22Rv1 (cell line): ENCODE data around the gene ILK.

Source experiments
- H3K27ac ChIP-seq: fragments of 450-650 bp; 2 replicates; pipeline ENCODE4 v1.5.1; 2017
- CTCF ChIP-seq: fragments of 450-650 bp; IDR thresholded peaks from 2 replicates; pipeline ENCODE4 v1.5.1; 2017; ENCODE audit warnings: mild to moderate bottlenecking
- ZFX ChIP-seq: fragments of 450-650 bp; IDR thresholded peaks from 2 replicates; pipeline ENCODE4 v1.6.1; 2017; ENCODE audit warnings: antibody characterized with exemption, borderline replicate concordance

The ILK gene

GRCh38 chr11:6603287-6604080 is at the start of gene ILK, which contains the start of gene RRP8:
TSS of gene ILK (plus strand) at chr11:6603774. CDS start at chr11:6604272, 498 bp downstream.
TSS of gene RRP8 (minus strand) at chr11:6603616. CDS start at chr11:6603502, 114 bp downstream.
- no peak for TF ChIP-seq CTCF
- TF ChIP-seq ZFX = no peak

GRCh38 chr11:6554828-6555706 is 48.5 kb upstream of the ILK start:
- H3K27ac ChIP-seq = no peak overlapping the region
- TF ChIP-seq CTCF (no peak), ZFX (no peak)

More at GRCh38 chr11:6603287-6604080, at the start of gene ILK, which contains the start of gene RRP8:
- H3K27ac ChIP-seq = peak within 1 kb of the TSS; percentile 62

GRCh38 chr11:6556139-6556949 is 47.2 kb upstream of the ILK start:
- H3K27ac ChIP-seq = no peak overlapping the region
- TF ChIP-seq CTCF (no peak), ZFX (no peak)

- H3K27ac ChIP-seq = no peak overlapping the region
- TF ChIP-seq ZFX (no peak), CTCF (no peak)
These were observed 46.5 kb upstream of the ILK start for GRCh38 chr11:6557063-6557462.

- H3K27ac ChIP-seq = no peak overlapping the region
- TF ChIP-seq CTCF (no peak), ZFX (no peak)
These were observed 45.6 kb upstream of the ILK start for GRCh38 chr11:6557761-6558674.

- H3K27ac ChIP-seq = no peak overlapping the region
- no peak for TF ChIP-seq CTCF
- no peak for TF ChIP-seq ZFX
These were observed 44.2 kb upstream of the ILK start for GRCh38 chr11:6559369-6559768.
